GM12872 (cell line): ENCODE results near the gene HOXC10.

Experiments
- CTCF ChIP-seq: IDR thresholded peaks from 3 replicates; pipeline ENCODE4 v1.5.1; 2011; ENCODE audit warnings: low read depth, mild to moderate bottlenecking, low read length, moderate library complexity; ENCODE audit not compliant: insufficient read depth

The HOXC10 gene

GRCh38 chr12:54037360-54038283 is 52.7 kb downstream of the HOXC10 start:
- TF ChIP-seq CTCF = no peak

GRCh38 chr12:54038284-54038870 is 53.4 kb downstream of the HOXC10 start:
- no peak for TF ChIP-seq CTCF

- no peak for TF ChIP-seq CTCF
Observed at GRCh38 chr12:54038871-54039414, 54.0 kb downstream of the HOXC10 start.

GRCh38 chr12:54039417-54040147 is 54.6 kb downstream of the HOXC10 start:
- TF ChIP-seq CTCF = no peak
